Loucy (cell line): ENCODE measurements around the gene GCG.

Experiments
- CTCF ChIP-seq: fragments of 200-600 bp; sonication (generic); conservative IDR thresholded peaks from 2 replicates; pipeline ENCODE4 v1.5.1; 2014; ENCODE audit warnings: mild to moderate bottlenecking, antibody characterized with exemption, low read length
- EZH2phosphoT487 ChIP-seq: fragments of 200-600 bp; IDR thresholded peaks from 2 replicates; pipeline ENCODE4 v1.6.1; 2018; ENCODE audit warnings: antibody characterized with exemption, mild to moderate bottlenecking, moderate library complexity, borderline replicate concordance

- TF ChIP-seq CTCF (no peak), EZH2phosphoT487 (no peak)
Observed at GRCh38 chr2:162103443-162104009, 48.5 kb downstream of the GCG start.
